MM.1S (cell line): ENCODE results near the gene NSFL1C.
"Not testable (repeated sequence)": the region's sequence is repeated elsewhere in the genome, so short reads cannot be mapped to it uniquely, and the experiment has no call there.

Source experiments
- DNase-seq: peaks from one replicate; pipeline ENCODE4 v3.0.0-alpha.2; 2015
- H2AFZ ChIP-seq: fragments of 300-600 bp; sonication (generic); 2 replicates; pipeline ENCODE4 v1.6.0; 2016; ENCODE audit warnings: antibody characterized with exemption, low read length
- H3F3A ChIP-seq: fragments of 300-600 bp; sonication (generic); 2 replicates; pipeline ENCODE4 v1.6.1; 2016; ENCODE audit warnings: mild to moderate bottlenecking, antibody characterized with exemption, low read length, moderate library complexity, mixed read lengths; ENCODE audit not compliant: insufficient read depth
- H3K27ac ChIP-seq: fragments of 300-600 bp; sonication (generic); 2 replicates; pipeline ENCODE4 v1.5.1; 2016; ENCODE audit warnings: mild to moderate bottlenecking, low read length
- H3K27me3 ChIP-seq: fragments of 300-600 bp; sonication (generic); replicated peaks from 2 replicates; pipeline ENCODE4 v1.6.0; 2016; ENCODE audit warnings: low read length; ENCODE audit not compliant: insufficient read depth
- H3K36me3 ChIP-seq: fragments of 300-600 bp; sonication (generic); replicated peaks from 2 replicates; pipeline ENCODE4 v1.6.1; 2016; ENCODE audit warnings: mild to moderate bottlenecking, low read length, mixed read lengths; ENCODE audit not compliant: insufficient read depth
- H3K4me1 ChIP-seq: fragments of 300-600 bp; sonication (generic); 2 replicates; pipeline ENCODE4 v1.6.1; 2016; ENCODE audit warnings: low read length, mixed read lengths
- H3K4me2 ChIP-seq: fragments of 300-600 bp; sonication (generic); 2 replicates; pipeline ENCODE4 v1.6.0; 2016; ENCODE audit warnings: low read depth, low read length
- H3K4me3 ChIP-seq: fragments of 300-600 bp; sonication (generic); 2 replicates; pipeline ENCODE4 v1.5.1; 2016; ENCODE audit warnings: low read length, mixed read lengths
- H3K79me2 ChIP-seq: fragments of 300-600 bp; sonication (generic); 2 replicates; pipeline ENCODE4 v1.6.1; 2016; ENCODE audit warnings: mixed run types, low read length, mixed read lengths
- H3K9ac ChIP-seq: fragments of 300-600 bp; sonication (generic); 2 replicates; pipeline ENCODE4 v1.6.1; 2016; ENCODE audit warnings: low read length, mixed read lengths
- H3K9me2 ChIP-seq: fragments of 300-600 bp; sonication (generic); replicated peaks from 2 replicates; pipeline ENCODE4 v1.6.1; 2016; ENCODE audit warnings: mild to moderate bottlenecking, low read length, mixed read lengths; ENCODE audit not compliant: insufficient read depth
- H3K9me3 ChIP-seq: fragments of 300-600 bp; sonication (generic); replicated peaks from 2 replicates; pipeline ENCODE4 v1.6.1; 2016; ENCODE audit warnings: mild to moderate bottlenecking, low read length, mixed read lengths; ENCODE audit not compliant: insufficient read depth
- H4K20me1 ChIP-seq: fragments of 300-600 bp; sonication (generic); 2 replicates; pipeline ENCODE4 v1.6.1; 2016; ENCODE audit warnings: mild to moderate bottlenecking, low read length, moderate library complexity, mixed read lengths; ENCODE audit not compliant: insufficient read depth
- EZH2 ChIP-seq: fragments of 300-600 bp; sonication (generic); optimal IDR thresholded peaks from 2 replicates; pipeline ENCODE3; 2017; ENCODE audit warnings: low read depth, mild to moderate bottlenecking, antibody characterized with exemption, low read length, mixed read lengths
- EZH2phosphoT487 ChIP-seq: fragments of 300-600 bp; sonication (generic); IDR thresholded peaks from 2 replicates; pipeline ENCODE4 v1.6.1; 2018; ENCODE audit warnings: antibody characterized with exemption, low read length
- TF ChIP-seq, protein P1 (sequence below): fragments of 300-600 bp; sonication (generic); IDR thresholded peaks from 2 replicates; pipeline ENCODE4 v1.5.1; 2016; ENCODE audit warnings: antibody characterized with exemption, low read length, mixed read lengths

NSFL1C gene

DNA sequence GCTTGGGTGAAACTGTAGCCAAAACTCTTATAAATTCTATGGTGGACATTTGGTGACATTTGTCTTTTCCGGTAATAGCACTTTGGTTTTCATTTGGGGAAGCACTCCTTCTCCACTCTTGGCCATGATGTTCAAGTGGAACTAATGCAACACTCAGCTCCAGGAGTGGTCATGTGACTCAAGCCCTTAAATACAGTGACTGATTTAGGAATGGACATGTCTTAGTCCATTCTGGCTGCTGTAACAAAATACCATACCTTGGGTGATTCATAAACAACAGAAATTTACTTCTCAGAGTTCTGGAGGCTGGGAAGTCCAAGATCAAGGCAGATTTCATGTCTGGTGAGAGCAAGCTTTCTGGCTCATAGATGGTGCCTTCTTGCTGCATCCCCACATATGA is 63.0 kb downstream of the NSFL1C start:
- Histone ChIP-seq H3K9me3 (no peaks in the 10 kb centered on the region), H3K27ac (no peak overlapping the region)

DNA sequence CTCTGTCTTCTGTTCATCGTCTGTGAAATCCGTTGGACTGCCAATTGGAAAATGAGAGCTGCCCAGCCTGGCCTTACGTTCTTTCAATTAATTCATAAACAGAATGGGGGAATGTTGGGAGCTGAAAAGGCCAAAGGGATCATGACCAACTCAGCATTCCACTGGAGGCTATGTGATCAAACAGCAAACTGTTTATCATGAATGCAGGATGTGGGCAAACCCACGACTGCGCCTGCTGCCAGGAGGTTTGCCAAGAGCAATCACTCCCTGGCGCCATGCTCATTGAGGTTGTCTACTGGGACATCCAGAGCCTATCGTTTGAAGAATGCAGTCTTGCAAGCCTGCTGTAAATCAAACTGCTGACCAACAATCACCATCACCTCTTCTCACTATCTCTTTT is 64.5 kb downstream of the NSFL1C start:
- Histone ChIP-seq H3K9me3 (no peaks in the 10 kb centered on the region), H3K79me2 (no peaks in the 10 kb centered on the region), H3F3A (no peaks in the 10 kb centered on the region), H3K4me3 (no peak overlapping the region), H3K4me2 (no peak overlapping the region), H3K9me2 (no peaks in the 10 kb centered on the region), H3K27ac (no peak overlapping the region), H3K4me1 (no peaks in the 10 kb centered on the region), H2AFZ (no peak overlapping the region), H3K36me3 (no peaks in the 10 kb centered on the region), H3K27me3 (peaks cover 9% of the 10 kb centered on the region; the same call in 1 of the 2 replicates), H3K9ac (no peak overlapping the region), H4K20me1 (no peaks in the 10 kb centered on the region)
- TF ChIP-seq, protein P1, sequence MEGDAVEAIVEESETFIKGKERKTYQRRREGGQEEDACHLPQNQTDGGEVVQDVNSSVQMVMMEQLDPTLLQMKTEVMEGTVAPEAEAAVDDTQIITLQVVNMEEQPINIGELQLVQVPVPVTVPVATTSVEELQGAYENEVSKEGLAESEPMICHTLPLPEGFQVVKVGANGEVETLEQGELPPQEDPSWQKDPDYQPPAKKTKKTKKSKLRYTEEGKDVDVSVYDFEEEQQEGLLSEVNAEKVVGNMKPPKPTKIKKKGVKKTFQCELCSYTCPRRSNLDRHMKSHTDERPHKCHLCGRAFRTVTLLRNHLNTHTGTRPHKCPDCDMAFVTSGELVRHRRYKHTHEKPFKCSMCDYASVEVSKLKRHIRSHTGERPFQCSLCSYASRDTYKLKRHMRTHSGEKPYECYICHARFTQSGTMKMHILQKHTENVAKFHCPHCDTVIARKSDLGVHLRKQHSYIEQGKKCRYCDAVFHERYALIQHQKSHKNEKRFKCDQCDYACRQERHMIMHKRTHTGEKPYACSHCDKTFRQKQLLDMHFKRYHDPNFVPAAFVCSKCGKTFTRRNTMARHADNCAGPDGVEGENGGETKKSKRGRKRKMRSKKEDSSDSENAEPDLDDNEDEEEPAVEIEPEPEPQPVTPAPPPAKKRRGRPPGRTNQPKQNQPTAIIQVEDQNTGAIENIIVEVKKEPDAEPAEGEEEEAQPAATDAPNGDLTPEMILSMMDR, result no peak
- TF ChIP-seq EZH2 (no peak), EZH2phosphoT487 (no peak)
- DNase-seq, result no peak

More for the DNA sequence above, 63.0 kb downstream of the NSFL1C start:
- Histone ChIP-seq H3F3A (no peaks in the 10 kb centered on the region), H3K27me3 (no peaks in the 10 kb centered on the region; the same call in 1 of the 2 replicates), H3K4me3 (no peak overlapping the region), H3K9me2 (no peaks in the 10 kb centered on the region), H3K4me2 (no peak overlapping the region), H3K36me3 (no peaks in the 10 kb centered on the region), H4K20me1 (no peaks in the 10 kb centered on the region), H3K79me2 (no peaks in the 10 kb centered on the region), H3K9ac (no peak overlapping the region), H2AFZ (no peak overlapping the region), H3K4me1 (no peaks in the 10 kb centered on the region)
- DNase-seq, result no peak
- no peak for TF ChIP-seq EZH2
- no peak for TF ChIP-seq EZH2phosphoT487
- TF ChIP-seq, protein P1, result no peak

DNA sequence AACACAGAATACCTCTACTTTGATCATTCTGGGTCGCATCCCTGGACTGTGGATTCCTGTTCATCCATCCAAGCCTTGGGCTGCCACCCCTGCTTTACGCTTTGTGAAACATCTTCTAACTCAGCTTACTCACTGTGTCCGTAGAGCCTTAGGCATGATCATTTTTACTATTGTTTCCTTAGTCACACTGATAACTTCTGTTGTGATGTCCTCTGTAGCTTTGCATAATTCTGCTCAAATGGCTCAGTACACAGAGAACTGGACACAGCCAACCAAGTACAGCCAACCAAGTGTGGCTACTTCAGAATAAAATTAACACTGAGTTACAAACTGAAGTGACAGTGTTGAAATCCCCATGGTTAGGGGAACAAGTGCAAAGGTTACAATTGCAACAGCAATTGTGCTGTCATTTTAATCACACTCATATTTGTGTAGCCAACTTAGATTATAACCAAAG is 65.2 kb downstream of the NSFL1C start:
- no peak for TF ChIP-seq EZH2
- TF ChIP-seq EZH2phosphoT487, result no peak
- TF ChIP-seq, protein P1, result no peak
- H3K9ac ChIP-seq, result no peak overlapping the region
- H3K27me3 ChIP-seq, result peaks cover 16% of the 10 kb centered on the region
- no peak overlapping the region for H3K27ac ChIP-seq
- no peak overlapping the region for H3K4me3 ChIP-seq
- no peak overlapping the region for H2AFZ ChIP-seq
- no peaks in the 10 kb centered on the region for H3K9me2 ChIP-seq
- no peaks in the 10 kb centered on the region for H3K9me3 ChIP-seq
- H3F3A ChIP-seq, result no peaks in the 10 kb centered on the region
- H3K4me2 ChIP-seq, result no peak overlapping the region
- no peak for DNase-seq
- H3K79me2 ChIP-seq, result no peaks in the 10 kb centered on the region
- no peaks in the 10 kb centered on the region for H3K4me1 ChIP-seq
- no peaks in the 10 kb centered on the region for H4K20me1 ChIP-seq
- H3K36me3 ChIP-seq, result no peaks in the 10 kb centered on the region

DNA sequence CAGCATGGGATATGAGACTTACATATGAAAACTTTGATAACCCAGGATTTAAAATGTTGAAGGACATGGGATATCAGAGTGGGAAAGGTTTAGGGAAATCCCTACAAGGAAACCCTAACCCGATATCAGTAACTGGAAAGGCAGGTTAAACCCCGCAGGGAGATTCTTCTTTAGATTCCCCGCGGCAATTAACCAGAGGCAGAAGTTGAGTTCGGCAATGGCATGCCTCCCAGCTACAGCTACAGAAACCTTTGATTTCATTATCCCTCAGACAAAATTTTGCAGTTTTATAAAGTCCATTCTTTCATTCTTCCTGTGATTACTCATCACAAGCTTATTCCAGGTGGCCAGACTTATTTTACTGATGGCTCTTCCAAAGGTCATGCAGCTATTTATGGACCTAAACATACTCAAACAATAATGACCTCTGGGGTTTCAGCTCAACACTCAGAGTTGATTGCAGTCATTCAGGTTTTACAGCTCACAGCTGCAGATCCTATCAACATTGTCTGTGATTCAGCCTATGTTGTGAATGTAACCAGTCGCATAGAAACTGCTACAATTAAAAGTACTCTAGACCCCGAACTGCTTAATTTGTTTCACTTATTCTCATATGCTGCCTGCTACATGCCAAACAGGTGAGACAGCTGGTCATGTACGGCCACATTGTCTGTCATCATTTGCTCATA is 66.8 kb downstream of the NSFL1C start:
- H3F3A ChIP-seq, H3K27ac ChIP-seq, H3K4me2 ChIP-seq, H3K4me1 ChIP-seq, H4K20me1 ChIP-seq, H3K36me3 ChIP-seq, DNase-seq, H3K4me3 ChIP-seq, H3K9me3 ChIP-seq, H2AFZ ChIP-seq, H3K79me2 ChIP-seq, H3K9ac ChIP-seq, H3K9me2 ChIP-seq: not testable (repeated sequence)
- H3K27me3 ChIP-seq, result peaks cover 33% of the 10 kb centered on the region

DNA sequence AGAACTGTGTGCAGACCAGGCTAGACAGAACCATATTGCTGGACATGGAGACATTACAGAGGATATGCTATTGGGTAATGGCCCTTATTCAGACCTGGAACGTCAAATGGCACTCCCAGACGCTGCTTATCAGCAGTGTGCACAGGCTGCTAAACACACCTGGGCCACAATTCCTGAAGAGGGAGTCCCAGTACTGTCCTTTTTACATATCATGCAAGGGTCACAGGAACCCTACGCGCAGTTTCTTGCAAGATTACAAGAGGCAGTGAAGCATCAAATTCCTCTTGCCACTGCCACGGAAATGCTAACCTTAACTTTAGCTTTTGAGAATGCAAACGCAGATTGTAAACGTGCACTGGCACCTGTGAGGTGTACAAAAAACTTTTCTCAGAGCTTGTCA is 68.5 kb downstream of the NSFL1C start:
- H3K9me2 ChIP-seq, H3K36me3 ChIP-seq, H3K9ac ChIP-seq, DNase-seq, H3K79me2 ChIP-seq, H4K20me1 ChIP-seq, H3K4me1 ChIP-seq, H3K27ac ChIP-seq, H3K4me3 ChIP-seq, H3K4me2 ChIP-seq, H3F3A ChIP-seq, H2AFZ ChIP-seq, H3K9me3 ChIP-seq: not testable (repeated sequence)
- peaks cover 37% of the 10 kb centered on the region for H3K27me3 ChIP-seq
